Skin of body (tissue), 2 donors: ENCODE results near the gene CYP4A22. TPM values are rescaled to one million over a fixed set of nuclear protein-coding genes. Genes with fewer than 3 reads are reported as not detected.
"Not testable (repeated sequence)": the region's sequence is repeated elsewhere in the genome, so short reads cannot be mapped to it uniquely, and the experiment has no call there.

ENCODE experiments used
- DNase-seq: peaks from one replicate; lab custom pipeline; 2025; lab: John Stamatoyannopoulos, UW
- total RNA-seq: library from RNA; depleted of rRNA; stranded (reverse); fragments of >200 nt; gene quantifications from one replicate; pipeline ENCODE4 v1.2.3, GENCODE V29; 2014

The CYP4A22 gene
- total RNA-seq, 1 donor from 2014 or later, result not detected

- DNase-seq, result not testable (repeated sequence)
Observed at GRCh38 chr1:47149162-47149561, 11.9 kb downstream of the CYP4A22 start.

GRCh38 chr1:47156457-47156856 is 19.2 kb downstream of the CYP4A22 start:
- DNase-seq, result not testable (repeated sequence)

GRCh38 chr1:47157957-47158356 is 20.7 kb downstream of the CYP4A22 start:
- not testable (repeated sequence) for DNase-seq

- no peak for DNase-seq
Observed at GRCh38 chr1:47160716-47161115, 23.5 kb downstream of the CYP4A22 start.

- no peak for DNase-seq
Observed at GRCh38 chr1:47161298-47162040, 24.2 kb downstream of the CYP4A22 start.

GRCh38 chr1:47164552-47164951 is 27.3 kb downstream of the CYP4A22 start:
- DNase-seq, result no peak

- DNase-seq, result no peak
Observed at GRCh38 chr1:47172782-47173181, 35.5 kb downstream of the CYP4A22 start.

GRCh38 chr1:47174656-47175020 is 37.4 kb downstream of the CYP4A22 start:
- peak; percentile 11 for DNase-seq

- DNase-seq, result peak; percentile 48
Observed at GRCh38 chr1:47175227-47175934, 38.1 kb downstream of the CYP4A22 start.

GRCh38 chr1:47178020-47178419 is 40.8 kb downstream of the CYP4A22 start:
- no peak for DNase-seq

- DNase-seq, result no peak
Observed at GRCh38 chr1:47178654-47179016, 41.4 kb downstream of the CYP4A22 start.

GRCh38 chr1:47179017-47179987 is 42.1 kb downstream of the CYP4A22 start:
- DNase-seq, result peak; percentile 89

GRCh38 chr1:47179988-47180563 is 42.8 kb downstream of the CYP4A22 start:
- DNase-seq, result no peak

- DNase-seq, result no peak
Observed at GRCh38 chr1:47180603-47181094, 43.4 kb downstream of the CYP4A22 start.

GRCh38 chr1:47181095-47181954 is 44.1 kb downstream of the CYP4A22 start:
- DNase-seq, result no peak

- no peak for DNase-seq
Observed at GRCh38 chr1:47181955-47182675, 44.9 kb downstream of the CYP4A22 start.

GRCh38 chr1:47182676-47183235 is 45.5 kb downstream of the CYP4A22 start:
- DNase-seq, result no peak

GRCh38 chr1:47183308-47184089 is 46.3 kb downstream of the CYP4A22 start:
- DNase-seq, result no peak
